ENCODE data around the gene SLC30A1. TPM values are rescaled to one million over a fixed set of nuclear protein-coding genes. Genes with fewer than 3 reads are reported as not detected.
A peak's percentile ranks its signal among the peaks of the same experiment; 100 is the strongest.

The SLC30A1 gene
- polyA plus RNA-seq, 1 donor from 2014 or later, result 6.5 TPM

DNA sequence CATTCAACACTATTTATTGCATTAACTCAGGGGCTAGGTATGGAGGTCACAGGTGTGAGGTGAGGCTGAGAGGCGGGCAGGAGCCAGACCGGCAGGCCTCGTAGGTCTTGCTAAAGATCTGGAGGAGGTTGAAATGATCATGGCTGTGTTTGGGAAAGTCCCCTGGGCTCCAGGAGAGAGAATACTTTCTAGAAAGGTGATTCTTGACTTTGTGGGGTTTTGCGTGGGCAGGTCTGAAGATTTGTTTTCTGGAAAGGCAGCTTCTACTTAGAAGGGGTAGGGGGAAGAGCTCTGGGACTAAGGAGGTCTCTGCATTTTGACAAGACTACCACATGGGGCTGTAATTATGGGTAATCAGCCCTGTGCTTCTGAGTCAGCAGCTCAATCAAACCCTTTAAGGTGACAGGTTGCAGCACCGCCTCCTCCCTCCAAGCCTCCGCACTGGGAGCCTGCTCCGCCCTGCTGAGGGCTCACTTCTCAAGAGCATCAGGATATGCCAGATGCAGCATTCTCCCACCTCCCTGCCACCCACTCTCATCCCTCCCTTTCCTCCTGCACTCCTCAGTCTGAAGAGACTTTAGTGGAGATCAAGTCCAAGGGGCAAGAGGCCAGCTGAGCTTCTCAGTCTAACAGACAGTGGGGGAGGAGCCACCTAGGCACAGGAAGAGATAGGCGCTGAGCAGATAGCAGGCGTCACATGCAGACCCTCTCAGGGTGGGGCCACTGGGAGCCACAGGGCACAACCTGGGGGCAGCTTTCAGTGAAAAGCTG lies 30.5 kb downstream of the SLC30A1 start:
- no peak overlapping the region for H3K9ac ChIP-seq (ENCODE audit: low read length)
- TF ChIP-seq, protein P1, sequence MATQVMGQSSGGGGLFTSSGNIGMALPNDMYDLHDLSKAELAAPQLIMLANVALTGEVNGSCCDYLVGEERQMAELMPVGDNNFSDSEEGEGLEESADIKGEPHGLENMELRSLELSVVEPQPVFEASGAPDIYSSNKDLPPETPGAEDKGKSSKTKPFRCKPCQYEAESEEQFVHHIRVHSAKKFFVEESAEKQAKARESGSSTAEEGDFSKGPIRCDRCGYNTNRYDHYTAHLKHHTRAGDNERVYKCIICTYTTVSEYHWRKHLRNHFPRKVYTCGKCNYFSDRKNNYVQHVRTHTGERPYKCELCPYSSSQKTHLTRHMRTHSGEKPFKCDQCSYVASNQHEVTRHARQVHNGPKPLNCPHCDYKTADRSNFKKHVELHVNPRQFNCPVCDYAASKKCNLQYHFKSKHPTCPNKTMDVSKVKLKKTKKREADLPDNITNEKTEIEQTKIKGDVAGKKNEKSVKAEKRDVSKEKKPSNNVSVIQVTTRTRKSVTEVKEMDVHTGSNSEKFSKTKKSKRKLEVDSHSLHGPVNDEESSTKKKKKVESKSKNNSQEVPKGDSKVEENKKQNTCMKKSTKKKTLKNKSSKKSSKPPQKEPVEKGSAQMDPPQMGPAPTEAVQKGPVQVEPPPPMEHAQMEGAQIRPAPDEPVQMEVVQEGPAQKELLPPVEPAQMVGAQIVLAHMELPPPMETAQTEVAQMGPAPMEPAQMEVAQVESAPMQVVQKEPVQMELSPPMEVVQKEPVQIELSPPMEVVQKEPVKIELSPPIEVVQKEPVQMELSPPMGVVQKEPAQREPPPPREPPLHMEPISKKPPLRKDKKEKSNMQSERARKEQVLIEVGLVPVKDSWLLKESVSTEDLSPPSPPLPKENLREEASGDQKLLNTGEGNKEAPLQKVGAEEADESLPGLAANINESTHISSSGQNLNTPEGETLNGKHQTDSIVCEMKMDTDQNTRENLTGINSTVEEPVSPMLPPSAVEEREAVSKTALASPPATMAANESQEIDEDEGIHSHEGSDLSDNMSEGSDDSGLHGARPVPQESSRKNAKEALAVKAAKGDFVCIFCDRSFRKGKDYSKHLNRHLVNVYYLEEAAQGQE (IDR thresholded peaks at IDR 0.05; ENCODE audit: borderline replicate concordance), result no peak
- TF ChIP-seq EP300 (conservative IDR thresholded peaks at IDR 0.05; ENCODE audit: poor library complexity, severe bottlenecking) (no peak), MXI1 (conservative IDR thresholded peaks at IDR 0.05; ENCODE audit: poor library complexity, severe bottlenecking) (no peak), POLR2AphosphoS5 (IDR thresholded peaks at IDR 0.05) (no peak), SMC3 (conservative IDR thresholded peaks at IDR 0.05; ENCODE audit: poor library complexity) (no peak), TAF1 (IDR thresholded peaks at IDR 0.05; ENCODE audit: low read depth) (no peak), EZH2 (IDR thresholded peaks at IDR 0.05; ENCODE audit: borderline replicate concordance, insufficient read depth, low read length, poor library complexity, severe bottlenecking) (no peak), RAD21 (conservative IDR thresholded peaks at IDR 0.05) (no peak)
- TF ChIP-seq, protein P2, sequence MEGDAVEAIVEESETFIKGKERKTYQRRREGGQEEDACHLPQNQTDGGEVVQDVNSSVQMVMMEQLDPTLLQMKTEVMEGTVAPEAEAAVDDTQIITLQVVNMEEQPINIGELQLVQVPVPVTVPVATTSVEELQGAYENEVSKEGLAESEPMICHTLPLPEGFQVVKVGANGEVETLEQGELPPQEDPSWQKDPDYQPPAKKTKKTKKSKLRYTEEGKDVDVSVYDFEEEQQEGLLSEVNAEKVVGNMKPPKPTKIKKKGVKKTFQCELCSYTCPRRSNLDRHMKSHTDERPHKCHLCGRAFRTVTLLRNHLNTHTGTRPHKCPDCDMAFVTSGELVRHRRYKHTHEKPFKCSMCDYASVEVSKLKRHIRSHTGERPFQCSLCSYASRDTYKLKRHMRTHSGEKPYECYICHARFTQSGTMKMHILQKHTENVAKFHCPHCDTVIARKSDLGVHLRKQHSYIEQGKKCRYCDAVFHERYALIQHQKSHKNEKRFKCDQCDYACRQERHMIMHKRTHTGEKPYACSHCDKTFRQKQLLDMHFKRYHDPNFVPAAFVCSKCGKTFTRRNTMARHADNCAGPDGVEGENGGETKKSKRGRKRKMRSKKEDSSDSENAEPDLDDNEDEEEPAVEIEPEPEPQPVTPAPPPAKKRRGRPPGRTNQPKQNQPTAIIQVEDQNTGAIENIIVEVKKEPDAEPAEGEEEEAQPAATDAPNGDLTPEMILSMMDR (IDR thresholded peaks at IDR 0.05; ENCODE audit: poor library complexity, severe bottlenecking), result no peak
- H3K9me2 ChIP-seq (ENCODE audit: insufficient read depth, low read length), result no peaks in the 10 kb centered on the region
- H3K4me2 ChIP-seq (ENCODE audit: low read length), result no peak overlapping the region
- H3K36me3 ChIP-seq (ENCODE audit: insufficient read depth, low read length), result no peaks in the 10 kb centered on the region
- no peaks in the 10 kb centered on the region for H4K20me1 ChIP-seq (ENCODE audit: insufficient read depth)
- H2AFZ ChIP-seq (ENCODE audit: low read depth, low read length), result no peak overlapping the region
- H3F3A ChIP-seq (ENCODE audit: insufficient read depth, low read length, poor library complexity, severe bottlenecking), result no peaks in the 10 kb centered on the region
- no peaks in the 10 kb centered on the region for H3K9me3 ChIP-seq (ENCODE audit: low read length)
- no peak overlapping the region for H3K27ac ChIP-seq (ENCODE audit: low read length)
- no peaks in the 10 kb centered on the region for H3K27me3 ChIP-seq (ENCODE audit: insufficient read depth, low read depth, low read length)
- no peaks in the 10 kb centered on the region for H3K79me2 ChIP-seq (replicated peaks; ENCODE audit: insufficient read depth, low read length)
- H3K4me3 ChIP-seq (ENCODE audit: low read length), result peak overlapping the region; percentile 31

DNA sequence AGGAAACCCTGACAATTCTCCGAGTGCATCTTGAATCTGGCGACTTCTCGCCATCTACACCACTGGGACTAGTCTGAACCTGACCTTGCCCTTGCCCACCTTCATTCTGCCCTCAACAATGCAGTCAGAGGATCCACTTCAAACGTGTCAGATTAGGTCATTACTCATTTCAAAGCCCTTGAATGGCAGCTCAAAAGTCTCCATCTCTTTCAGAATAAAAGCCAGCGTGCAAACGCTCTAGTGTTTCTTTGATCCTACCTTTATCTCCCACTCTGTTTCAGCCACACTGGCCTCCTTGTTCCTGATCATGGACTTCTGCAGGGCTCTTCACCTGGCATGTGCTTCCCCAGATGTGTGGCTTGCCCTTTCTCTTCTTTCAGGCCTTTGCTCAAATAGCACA lies 31.3 kb downstream of the SLC30A1 start:
- Histone ChIP-seq H3K9ac (ENCODE audit: low read length) (no peak overlapping the region), H4K20me1 (ENCODE audit: insufficient read depth) (no peaks in the 10 kb centered on the region), H3K79me2 (replicated peaks; ENCODE audit: insufficient read depth, low read length) (no peaks in the 10 kb centered on the region), H3K9me3 (ENCODE audit: low read length) (no peaks in the 10 kb centered on the region), H3F3A (ENCODE audit: insufficient read depth, low read length, poor library complexity, severe bottlenecking) (no peaks in the 10 kb centered on the region), H3K9me2 (ENCODE audit: insufficient read depth, low read length) (no peaks in the 10 kb centered on the region), H3K27me3 (ENCODE audit: insufficient read depth, low read depth, low read length) (no peaks in the 10 kb centered on the region), H3K36me3 (ENCODE audit: insufficient read depth, low read length) (no peaks in the 10 kb centered on the region), H3K4me3 (ENCODE audit: low read length) (no peak overlapping the region), H3K27ac (ENCODE audit: low read length) (no peak overlapping the region), H3K4me2 (ENCODE audit: low read length) (no peak overlapping the region), H2AFZ (ENCODE audit: low read depth, low read length) (no peak overlapping the region)
- TF ChIP-seq RAD21 (conservative IDR thresholded peaks at IDR 0.05), result no peak
- no peak for TF ChIP-seq SMC3 (conservative IDR thresholded peaks at IDR 0.05; ENCODE audit: poor library complexity)
- TF ChIP-seq EZH2 (IDR thresholded peaks at IDR 0.05; ENCODE audit: borderline replicate concordance, insufficient read depth, low read length, poor library complexity, severe bottlenecking), result no peak
- TF ChIP-seq, protein P1 (IDR thresholded peaks at IDR 0.05; ENCODE audit: borderline replicate concordance), result no peak

Data from neural cell (in vitro differentiated cells).